ENCODE measurements around the gene OPN4.

DNA sequence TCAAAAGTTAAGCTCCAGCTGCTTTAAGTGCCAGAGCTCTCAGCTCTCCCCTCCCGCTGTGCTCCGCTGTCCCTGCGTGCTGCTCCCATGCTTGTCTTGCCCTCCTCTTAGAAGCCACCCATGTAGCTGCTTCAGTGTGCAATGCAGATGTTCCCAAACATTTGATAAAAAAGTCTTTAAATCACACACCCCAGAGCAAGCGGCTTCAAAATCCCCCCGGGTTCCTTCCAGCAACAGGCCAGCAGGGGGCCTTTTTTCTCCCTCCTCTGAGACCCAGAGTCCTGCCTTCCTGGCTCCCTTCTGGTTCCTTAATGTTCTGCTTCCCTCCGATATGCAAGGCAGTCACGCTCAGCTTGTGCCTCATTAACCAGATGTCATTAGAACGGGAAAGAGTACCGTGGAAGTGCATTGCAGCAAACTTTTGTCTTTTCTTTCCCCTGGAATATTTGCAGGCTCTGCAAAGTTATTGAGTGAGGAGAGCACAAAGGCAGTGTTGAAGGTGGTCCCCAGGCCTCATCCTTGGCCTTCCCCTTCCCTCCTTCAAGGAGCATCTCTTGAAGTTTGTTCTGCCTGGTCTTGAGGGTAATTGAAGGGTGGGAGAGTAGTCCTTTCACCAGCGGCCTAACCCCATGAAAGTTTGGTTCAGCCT lies 39.5 kb downstream of the OPN4 start:
- TF ChIP-seq, protein P1, sequence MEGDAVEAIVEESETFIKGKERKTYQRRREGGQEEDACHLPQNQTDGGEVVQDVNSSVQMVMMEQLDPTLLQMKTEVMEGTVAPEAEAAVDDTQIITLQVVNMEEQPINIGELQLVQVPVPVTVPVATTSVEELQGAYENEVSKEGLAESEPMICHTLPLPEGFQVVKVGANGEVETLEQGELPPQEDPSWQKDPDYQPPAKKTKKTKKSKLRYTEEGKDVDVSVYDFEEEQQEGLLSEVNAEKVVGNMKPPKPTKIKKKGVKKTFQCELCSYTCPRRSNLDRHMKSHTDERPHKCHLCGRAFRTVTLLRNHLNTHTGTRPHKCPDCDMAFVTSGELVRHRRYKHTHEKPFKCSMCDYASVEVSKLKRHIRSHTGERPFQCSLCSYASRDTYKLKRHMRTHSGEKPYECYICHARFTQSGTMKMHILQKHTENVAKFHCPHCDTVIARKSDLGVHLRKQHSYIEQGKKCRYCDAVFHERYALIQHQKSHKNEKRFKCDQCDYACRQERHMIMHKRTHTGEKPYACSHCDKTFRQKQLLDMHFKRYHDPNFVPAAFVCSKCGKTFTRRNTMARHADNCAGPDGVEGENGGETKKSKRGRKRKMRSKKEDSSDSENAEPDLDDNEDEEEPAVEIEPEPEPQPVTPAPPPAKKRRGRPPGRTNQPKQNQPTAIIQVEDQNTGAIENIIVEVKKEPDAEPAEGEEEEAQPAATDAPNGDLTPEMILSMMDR (conservative IDR thresholded peaks at IDR 0.05; ENCODE audit: low read depth, low read length) = peak; percentile 82
- TF ChIP-seq EZH2 (IDR thresholded peaks at IDR 0.05; ENCODE audit: borderline replicate concordance, low read depth, low read length, poor library complexity, severe bottlenecking) = no peak

Data from A673 (cell line).